ENCODE data around the gene LFNG.

The LFNG gene

DNA sequence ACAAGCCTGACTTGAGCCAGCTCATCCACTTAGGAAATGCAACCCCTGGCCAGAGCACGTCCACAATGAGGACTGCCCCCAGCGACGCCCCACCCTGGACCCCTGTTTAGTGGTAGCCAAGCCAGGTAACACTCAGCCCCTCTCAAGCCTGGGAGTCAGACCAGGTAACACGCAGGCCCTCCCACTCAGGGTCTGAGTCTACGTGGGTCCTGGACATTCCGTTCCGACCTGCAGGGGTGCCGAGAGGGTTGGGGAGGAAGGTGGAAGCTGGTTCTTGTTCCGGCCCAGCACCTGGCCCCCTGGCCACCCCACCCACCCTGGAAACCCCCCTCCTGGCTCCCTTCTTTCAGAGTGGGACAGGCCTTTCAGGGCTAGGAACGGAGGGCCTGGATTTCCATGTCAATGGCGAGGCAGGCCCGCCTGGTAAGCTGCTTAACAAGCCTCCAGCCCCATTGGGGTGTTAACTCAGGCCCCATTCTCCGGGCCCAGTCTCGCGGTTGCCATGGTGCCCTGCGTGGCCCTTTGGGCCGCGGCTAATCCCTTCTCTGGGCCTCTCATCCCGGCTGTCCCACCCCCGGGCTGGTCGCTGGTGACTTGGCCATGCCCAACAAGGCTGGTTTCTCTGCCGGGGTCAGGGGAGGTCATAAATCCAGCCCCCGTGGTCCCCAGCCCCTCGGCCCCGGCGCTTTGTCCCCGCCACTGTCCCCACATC is 19.7 kb upstream of the LFNG start:
- peaks cover 5% of the 10 kb centered on the region for H3K79me1 ChIP-seq (ENCODE audit: low read depth, low read length)
- H2AK5ac ChIP-seq (ENCODE audit: low read depth, low read length), result peak overlapping the region; percentile 100
- H3K4me1 ChIP-seq (ENCODE audit: control insufficient read depth in 2 of 2, insufficient read depth in 1 of 2, low read depth in 1 of 2, low read length in 2 of 2), result peaks cover 57 to 58% of the 10 kb centered on the region in 2 donors
- peak overlapping the region; percentile 100 for H2BK120ac ChIP-seq (ENCODE audit: low read depth, low read length)
- H2BK15ac ChIP-seq (ENCODE audit: low read length), result peak overlapping the region; percentile 100
- peak overlapping the region; percentile 100 for H3K4ac ChIP-seq (ENCODE audit: low read length)
- WGBS, 2 donors (ENCODE audit: extremely low coverage in 2 of 2, insufficient read length in 2 of 2, insufficient replicate concordance in 1 of 2), result no CpG with 5 or more reads among the region's 27 CpGs
- DNase-seq (ENCODE audit: low spot score), result peak; percentile 88
- no peaks in the 10 kb centered on the region for H3K27me3 ChIP-seq (ENCODE audit: control insufficient read depth in 3 of 3, insufficient read depth in 3 of 3, low read depth in 1 of 3, low read length in 3 of 3)
- H4K91ac ChIP-seq (ENCODE audit: low read depth, low read length, poor library complexity), result peak overlapping the region; percentile 100
- H3K27ac ChIP-seq (replicated peaks; ENCODE audit: low read length), result peak overlapping the region; percentile 100
- H3K23ac ChIP-seq (ENCODE audit: low read depth, low read length, poor library complexity), result no peak overlapping the region
- no peaks in the 10 kb centered on the region for H3K36me3 ChIP-seq (replicated peaks in 1 of 2; ENCODE audit: control insufficient read depth in 2 of 2, insufficient read depth in 2 of 2, low read length in 2 of 2)
- peak overlapping the region; percentile 71 for H2AFZ ChIP-seq (ENCODE audit: low read length)
- peak overlapping the region; percentile 100 for H2BK12ac ChIP-seq (ENCODE audit: low read length)
- peak overlapping the region; percentile 100 for H3K18ac ChIP-seq (ENCODE audit: low read length)
- H3K4me2 ChIP-seq (ENCODE audit: insufficient read depth, low read length, poor library complexity, severe bottlenecking), result peak overlapping the region; percentile 49
- H2BK5ac ChIP-seq (ENCODE audit: low read length), result peak overlapping the region; percentile 100
- peak overlapping the region; percentile 97 for H3K14ac ChIP-seq (ENCODE audit: low read length)
- no peaks in the 10 kb centered on the region for H3K9me3 ChIP-seq (replicated peaks in 1 of 2; ENCODE audit: control insufficient read depth in 2 of 2, insufficient read depth in 1 of 2, low read depth in 1 of 2, low read length in 2 of 2)
- H3K4me3 ChIP-seq (ENCODE audit: low read length in 2 of 2), result no peak overlapping the region
- peak overlapping the region; percentile 86 for H3K9ac ChIP-seq (ENCODE audit: low read depth, low read length, poor library complexity)
- H4K8ac ChIP-seq (ENCODE audit: low read depth, low read length), result peak overlapping the region; percentile 98

GRCh38 chr7:2500701-2501100 is 18.9 kb upstream of the LFNG start:
- no peaks in the 10 kb centered on the region for H3K36me3 ChIP-seq (replicated peaks in 1 of 2; ENCODE audit: control insufficient read depth in 2 of 2, insufficient read depth in 2 of 2, low read length in 2 of 2)
- H4K91ac ChIP-seq (ENCODE audit: low read depth, low read length, poor library complexity), result peak overlapping the region; percentile 99
- no peaks in the 10 kb centered on the region for H3K9me3 ChIP-seq (replicated peaks in 1 of 2; ENCODE audit: control insufficient read depth in 2 of 2, insufficient read depth in 1 of 2, low read depth in 1 of 2, low read length in 2 of 2)
- H3K9ac ChIP-seq (ENCODE audit: low read depth, low read length, poor library complexity), result peak overlapping the region; percentile 88
- H3K4me2 ChIP-seq (ENCODE audit: insufficient read depth, low read length, poor library complexity, severe bottlenecking), result no peak overlapping the region
- H3K27ac ChIP-seq (replicated peaks; ENCODE audit: low read length), result peak overlapping the region; percentile 100
- H2BK15ac ChIP-seq (ENCODE audit: low read length), result peak overlapping the region; percentile 54
- peak overlapping the region; percentile 100 for H2BK5ac ChIP-seq (ENCODE audit: low read length)
- peak overlapping the region; percentile 100 for H2BK12ac ChIP-seq (ENCODE audit: low read length)
- DNase-seq (ENCODE audit: low spot score), result no peak
- peak overlapping the region; percentile 8 for H3K23ac ChIP-seq (ENCODE audit: low read depth, low read length, poor library complexity)
- no peak overlapping the region for H3K4ac ChIP-seq (ENCODE audit: low read length)
- peak overlapping the region; percentile 48 for H2BK120ac ChIP-seq (ENCODE audit: low read depth, low read length)
- H2AK5ac ChIP-seq (ENCODE audit: low read depth, low read length), result peak overlapping the region; percentile 63
- H2AFZ ChIP-seq (ENCODE audit: low read length), result peak overlapping the region; percentile 71
- H3K18ac ChIP-seq (ENCODE audit: low read length), result peak overlapping the region; percentile 100
- no peak overlapping the region for H3K4me3 ChIP-seq (ENCODE audit: low read length in 2 of 2)
- WGBS, 2 donors (ENCODE audit: extremely low coverage in 2 of 2, insufficient read length in 2 of 2, insufficient replicate concordance in 1 of 2), result no CpG with 5 or more reads among the region's 12 CpGs
- H3K4me1 ChIP-seq (ENCODE audit: control insufficient read depth in 2 of 2, insufficient read depth in 1 of 2, low read depth in 1 of 2, low read length in 2 of 2), result peaks cover 50 to 52% of the 10 kb centered on the region in 2 donors
- no peaks in the 10 kb centered on the region for H3K27me3 ChIP-seq (ENCODE audit: control insufficient read depth in 3 of 3, insufficient read depth in 3 of 3, low read depth in 1 of 3, low read length in 3 of 3)
- peak overlapping the region; percentile 1 for H3K14ac ChIP-seq (ENCODE audit: low read length)
- H3K79me1 ChIP-seq (ENCODE audit: low read depth, low read length), result peaks cover 5% of the 10 kb centered on the region
- no peak overlapping the region for H4K8ac ChIP-seq (ENCODE audit: low read depth, low read length)

- no CpG with 5 or more reads among the region's 9 CpGs for WGBS, 2 donors (ENCODE audit: extremely low coverage in 2 of 2, insufficient read length in 2 of 2, insufficient replicate concordance in 1 of 2)
- H4K91ac ChIP-seq (ENCODE audit: low read depth, low read length, poor library complexity), result peak overlapping the region; percentile 95
Measured at GRCh38 chr7:2501947-2502646, 17.5 kb upstream of the LFNG start.

DNA sequence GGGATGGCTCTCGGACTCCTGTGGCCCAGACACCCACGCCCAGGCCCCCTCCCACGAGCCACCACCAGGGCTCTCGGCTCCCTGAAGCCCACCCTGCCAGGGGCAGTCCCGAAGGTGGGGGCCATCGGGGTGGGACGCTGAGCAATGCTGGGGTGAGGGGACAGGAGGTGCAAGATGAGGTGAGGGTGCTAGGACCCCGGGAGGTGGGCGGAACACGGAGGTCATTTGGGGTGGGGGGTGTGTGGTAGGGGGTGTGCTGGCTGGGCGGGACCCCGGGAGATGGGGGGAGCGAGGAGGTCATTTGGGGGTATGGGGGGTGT is 17.0 kb upstream of the LFNG start:
- no CpG with 5 or more reads among the region's 13 CpGs for WGBS, 2 donors (ENCODE audit: extremely low coverage in 2 of 2, insufficient read length in 2 of 2, insufficient replicate concordance in 1 of 2)
- no peak for DNase-seq (ENCODE audit: low spot score)

More at GRCh38 chr7:2501947-2502646, 17.5 kb upstream of the LFNG start:
- Histone ChIP-seq H2BK5ac (ENCODE audit: low read length) (peak overlapping the region; percentile 100), H3K4me3 (ENCODE audit: low read length in 2 of 2) (no peak overlapping the region), H3K79me1 (ENCODE audit: low read depth, low read length) (peaks cover 5% of the 10 kb centered on the region), H3K23ac (ENCODE audit: low read depth, low read length, poor library complexity) (peak overlapping the region; percentile 40), H3K9me3 (replicated peaks in 1 of 2; ENCODE audit: control insufficient read depth in 2 of 2, insufficient read depth in 1 of 2, low read depth in 1 of 2, low read length in 2 of 2) (no peaks in the 10 kb centered on the region), H3K9ac (ENCODE audit: low read depth, low read length, poor library complexity) (peak overlapping the region; percentile 57), H2BK120ac (ENCODE audit: low read depth, low read length) (peak overlapping the region; percentile 73), H3K27ac (replicated peaks; ENCODE audit: low read length) (no peak overlapping the region), H2BK15ac (ENCODE audit: low read length) (peak overlapping the region; percentile 32), H3K18ac (ENCODE audit: low read length) (peak overlapping the region; percentile 99), H3K4me2 (ENCODE audit: insufficient read depth, low read length, poor library complexity, severe bottlenecking) (no peak overlapping the region), H3K36me3 (replicated peaks in 1 of 2; ENCODE audit: control insufficient read depth in 2 of 2, insufficient read depth in 2 of 2, low read length in 2 of 2) (no peaks in the 10 kb centered on the region), H4K8ac (ENCODE audit: low read depth, low read length) (no peak overlapping the region), H3K4me1 (ENCODE audit: control insufficient read depth in 2 of 2, insufficient read depth in 1 of 2, low read depth in 1 of 2, low read length in 2 of 2) (peaks cover 41 to 44% of the 10 kb centered on the region in 2 donors), H3K4ac (ENCODE audit: low read length) (peak overlapping the region; percentile 97), H3K27me3 (ENCODE audit: control insufficient read depth in 3 of 3, insufficient read depth in 3 of 3, low read depth in 1 of 3, low read length in 3 of 3) (no peaks in the 10 kb centered on the region), H2AK5ac (ENCODE audit: low read depth, low read length) (peak overlapping the region; percentile 100), H2AFZ (ENCODE audit: low read length) (no peak overlapping the region), H2BK12ac (ENCODE audit: low read length) (peak overlapping the region; percentile 100), H3K14ac (ENCODE audit: low read length) (peak overlapping the region; percentile 97)
- no peak for DNase-seq (ENCODE audit: low spot score)

More for the DNA sequence above, 17.0 kb upstream of the LFNG start:
- no peak overlapping the region for H2BK12ac ChIP-seq (ENCODE audit: low read length)
- H2BK15ac ChIP-seq (ENCODE audit: low read length), result peak overlapping the region; percentile 32
- no peak overlapping the region for H3K23ac ChIP-seq (ENCODE audit: low read depth, low read length, poor library complexity)
- H3K27me3 ChIP-seq (ENCODE audit: control insufficient read depth in 3 of 3, insufficient read depth in 3 of 3, low read depth in 1 of 3, low read length in 3 of 3), result no peaks in the 10 kb centered on the region
- H3K27ac ChIP-seq (replicated peaks; ENCODE audit: low read length), result no peak overlapping the region
- peak overlapping the region; percentile 73 for H2BK120ac ChIP-seq (ENCODE audit: low read depth, low read length)
- peak overlapping the region; percentile 100 for H2BK5ac ChIP-seq (ENCODE audit: low read length)
- no peak overlapping the region for H3K14ac ChIP-seq (ENCODE audit: low read length)
- no peak overlapping the region for H3K9ac ChIP-seq (ENCODE audit: low read depth, low read length, poor library complexity)
- no peak overlapping the region for H3K4me2 ChIP-seq (ENCODE audit: insufficient read depth, low read length, poor library complexity, severe bottlenecking)
- H3K79me1 ChIP-seq (ENCODE audit: low read depth, low read length), result peaks cover 5% of the 10 kb centered on the region
- no peak overlapping the region for H2AFZ ChIP-seq (ENCODE audit: low read length)
- no peak overlapping the region for H3K4ac ChIP-seq (ENCODE audit: low read length)
- H3K18ac ChIP-seq (ENCODE audit: low read length), result peak overlapping the region; percentile 99
- no peak overlapping the region for H4K8ac ChIP-seq (ENCODE audit: low read depth, low read length)
- H3K4me1 ChIP-seq (ENCODE audit: control insufficient read depth in 2 of 2, insufficient read depth in 1 of 2, low read depth in 1 of 2, low read length in 2 of 2), result peaks cover 36 to 39% of the 10 kb centered on the region in 2 donors
- no peak overlapping the region for H3K4me3 ChIP-seq (ENCODE audit: low read length in 2 of 2)
- H4K91ac ChIP-seq (ENCODE audit: low read depth, low read length, poor library complexity), result peak overlapping the region; percentile 87
- no peaks in the 10 kb centered on the region for H3K9me3 ChIP-seq (replicated peaks in 1 of 2; ENCODE audit: control insufficient read depth in 2 of 2, insufficient read depth in 1 of 2, low read depth in 1 of 2, low read length in 2 of 2)
- H3K36me3 ChIP-seq (replicated peaks in 1 of 2; ENCODE audit: control insufficient read depth in 2 of 2, insufficient read depth in 2 of 2, low read length in 2 of 2), result no peaks in the 10 kb centered on the region
- peak overlapping the region; percentile 100 for H2AK5ac ChIP-seq (ENCODE audit: low read depth, low read length)
